Right lobe of liver (tissue), 4 donors: ENCODE measurements around the gene PLCZ1.

Experiments used
- POLR2A ChIP-seq: fragments of 450-650 bp; IDR thresholded peaks from one replicate; pipeline ENCODE4 v1.6.1; 2017; ENCODE audit warnings: antibody characterized with exemption, mild to moderate bottlenecking
- TF ChIP-seq, protein P1 (sequence below), 4 donors: fragments of 200-600 bp in 3 of 4; fragments of 450-650 bp in 1 of 4; IDR thresholded peaks; one replicate each; pipeline versions ENCODE4 v1.5.1 to v1.8.0; 2016 to 2022; ENCODE audit warnings: antibody characterized with exemption in 4 of 4, mild to moderate bottlenecking in 2 of 4
- donor health status: DM: no; HTN: no; CAD: no.
- donor health status: DM: no; HTN: no; CAD: no.
- donor health status: DM: no; HTN: yes; CAD: no.

GRCh38 chr12:18696971-18697602 is 40.7 kb downstream of the PLCZ1 start:
- TF ChIP-seq, protein P1, sequence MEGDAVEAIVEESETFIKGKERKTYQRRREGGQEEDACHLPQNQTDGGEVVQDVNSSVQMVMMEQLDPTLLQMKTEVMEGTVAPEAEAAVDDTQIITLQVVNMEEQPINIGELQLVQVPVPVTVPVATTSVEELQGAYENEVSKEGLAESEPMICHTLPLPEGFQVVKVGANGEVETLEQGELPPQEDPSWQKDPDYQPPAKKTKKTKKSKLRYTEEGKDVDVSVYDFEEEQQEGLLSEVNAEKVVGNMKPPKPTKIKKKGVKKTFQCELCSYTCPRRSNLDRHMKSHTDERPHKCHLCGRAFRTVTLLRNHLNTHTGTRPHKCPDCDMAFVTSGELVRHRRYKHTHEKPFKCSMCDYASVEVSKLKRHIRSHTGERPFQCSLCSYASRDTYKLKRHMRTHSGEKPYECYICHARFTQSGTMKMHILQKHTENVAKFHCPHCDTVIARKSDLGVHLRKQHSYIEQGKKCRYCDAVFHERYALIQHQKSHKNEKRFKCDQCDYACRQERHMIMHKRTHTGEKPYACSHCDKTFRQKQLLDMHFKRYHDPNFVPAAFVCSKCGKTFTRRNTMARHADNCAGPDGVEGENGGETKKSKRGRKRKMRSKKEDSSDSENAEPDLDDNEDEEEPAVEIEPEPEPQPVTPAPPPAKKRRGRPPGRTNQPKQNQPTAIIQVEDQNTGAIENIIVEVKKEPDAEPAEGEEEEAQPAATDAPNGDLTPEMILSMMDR (IDR thresholded peaks at IDR 0.05), result no peak
- TF ChIP-seq POLR2A, result no peak
